Motor neuron (in vitro differentiated cells): ENCODE measurements around the gene NPIPA3. TPM values are rescaled to one million over a fixed set of nuclear protein-coding genes. Genes with fewer than 3 reads are reported as not detected.

Source experiments
- total RNA-seq, 8 experiments: library from RNA; unstranded; fragments of 300-600 nt; gene quantifications; 2 replicates each; pipeline versions ENCODE4 v1.2.3 to v1.2.4, GENCODE V29; 2022

The NPIPA3 gene
- total RNA-seq, 8 experiments from 2014 or later, result 1.1 to 7.0 (median 2.3) TPM

Other genes with a start within 250 kb of the NPIPA3 start
- 10 to 100 TPM; 16.0 to 60.6 (median 27.5) TPM for gene PARN, start 73.2 kb upstream of the NPIPA3 start, total RNA-seq
- 10 to 100 TPM; 30.8 to 56.2 (median 46.0) TPM for gene BFAR, start 70.5 kb upstream of the NPIPA3 start, total RNA-seq
- gene PLA2G10, start 9.1 kb upstream of the NPIPA3 start, total RNA-seq, result not detected
- gene NPIPA2, start 39.1 kb downstream of the NPIPA3 start, total RNA-seq, result 1 to 10 TPM in 7 of 8 experiments, under 1 TPM in 1; 0.71 to 3.5 (median 2.2) TPM
- gene NOMO1, start 130.3 kb downstream of the NPIPA3 start, total RNA-seq, result 100 to 1,000 TPM in 2 of 8 experiments, 10 to 100 TPM in 6; 47.7 to 267 (median 72.9) TPM
- gene NPIPA1, start 234.0 kb downstream of the NPIPA3 start, total RNA-seq, result 100 to 1,000 TPM in 1 of 8 experiments, 10 to 100 TPM in 7; 31.3 to 116 (median 53.3) TPM